GM19238 (cell line): ENCODE results near the gene COL13A1.

ENCODE experiments used
- DNase-seq: peaks from one replicate; pipeline ENCODE4 v3.0.0; 2011; ENCODE audit warnings: low spot score; ENCODE audit not compliant: insufficient read length

Gene COL13A1

GRCh38 chr10:69845574-69846292 lies 44.0 kb downstream of the COL13A1 start:
- no peak for DNase-seq

- DNase-seq, result no peak
Measured at GRCh38 chr10:69846293-69846921, 44.7 kb downstream of the COL13A1 start.

- DNase-seq, result no peak
Measured at GRCh38 chr10:69847458-69847857, 45.8 kb downstream of the COL13A1 start.

- no peak for DNase-seq
Measured at GRCh38 chr10:69847883-69848282, 46.2 kb downstream of the COL13A1 start.

- no peak for DNase-seq
Measured at GRCh38 chr10:69848454-69848853, 46.7 kb downstream of the COL13A1 start.

- no peak for DNase-seq
Measured at GRCh38 chr10:69849825-69850224, 48.1 kb downstream of the COL13A1 start.

GRCh38 chr10:69850440-69850839 lies 48.7 kb downstream of the COL13A1 start:
- DNase-seq, result no peak

GRCh38 chr10:69851306-69851705 lies 49.6 kb downstream of the COL13A1 start:
- no peak for DNase-seq

GRCh38 chr10:69853064-69853463 lies 51.4 kb downstream of the COL13A1 start:
- DNase-seq, result no peak

- DNase-seq, result no peak
Measured at GRCh38 chr10:69854511-69855345, 53.0 kb downstream of the COL13A1 start.

GRCh38 chr10:69855346-69856111 lies 53.8 kb downstream of the COL13A1 start:
- DNase-seq, result no peak

GRCh38 chr10:69856601-69857166 lies 55.0 kb downstream of the COL13A1 start:
- no peak for DNase-seq

- DNase-seq, result no peak
Measured at GRCh38 chr10:69858201-69858600, 56.5 kb downstream of the COL13A1 start.

GRCh38 chr10:69860271-69860670 lies 58.6 kb downstream of the COL13A1 start:
- DNase-seq, result no peak

- no peak for DNase-seq
Measured at GRCh38 chr10:69861251-69862240, 59.8 kb downstream of the COL13A1 start.

- DNase-seq, result no peak
Measured at GRCh38 chr10:69862882-69863530, 61.3 kb downstream of the COL13A1 start.

- no peak for DNase-seq
Measured at GRCh38 chr10:69863580-69863979, 61.9 kb downstream of the COL13A1 start.

- no peak for DNase-seq
Measured at GRCh38 chr10:69864321-69864720, 62.6 kb downstream of the COL13A1 start.

- no peak for DNase-seq
Measured at GRCh38 chr10:69865450-69865849, 63.7 kb downstream of the COL13A1 start.
